ENCODE data around the gene TMEM131. TPM values are rescaled to one million over a fixed set of nuclear protein-coding genes. Genes with fewer than 3 reads are reported as not detected.

Gene TMEM131
- total RNA-seq, 1 experiment from 2014 or later: 21.9 TPM

GRCh38 chr2:98026927-98027522 is 31.3 kb upstream of the TMEM131 start (continued):
- TF ChIP-seq STAT6 (CRISPR knock-in tag; conservative IDR thresholded peaks at IDR 0.05; ENCODE audit: low read depth): no peak
- TF ChIP-seq AR (CRISPR knock-in tag; IDR thresholded peaks at IDR 0.05): no peak
- TF ChIP-seq OVOL2 (CRISPR knock-in tag; IDR thresholded peaks at IDR 0.05; ENCODE audit: borderline replicate concordance): no peak
- no peak for TF ChIP-seq TP53 (CRISPR knock-in tag; IDR thresholded peaks at IDR 0.05)
- TF ChIP-seq KAT7 (CRISPR knock-in tag; IDR thresholded peaks at IDR 0.05; ENCODE audit: borderline replicate concordance): no peak
- TF ChIP-seq CDX4 (CRISPR knock-in tag; IDR thresholded peaks at IDR 0.05; ENCODE audit: borderline replicate concordance): no peak
- no peak for TF ChIP-seq NR3C1 (CRISPR knock-in tag; conservative IDR thresholded peaks at IDR 0.05; ENCODE audit: low read depth)
- no peak for TF ChIP-seq SMAD4 (CRISPR knock-in tag; IDR thresholded peaks at IDR 0.05)
- TF ChIP-seq CREM (CRISPR knock-in tag; IDR thresholded peaks at IDR 0.05): no peak
- TF ChIP-seq GABPB1 (CRISPR knock-in tag; IDR thresholded peaks at IDR 0.05): no peak

- CTCF ChIA-PET: no interaction called here
Measured at GRCh38 chr2:98026292-98026691, 30.5 kb upstream of the TMEM131 start.

GRCh38 chr2:98025481-98026037 is 29.8 kb upstream of the TMEM131 start:
- H3K4me3 Mint-ChIP-seq: no peak overlapping the region
- H3K27me3 Mint-ChIP-seq (ENCODE audit: low read depth): no peaks in the 10 kb centered on the region; the same call in 1 of the 2 replicates
- ATAC-seq (no peak), DNase-seq (ENCODE audit: low spot score) (no peak)
- ChIA-PET CTCF (no interaction called here), POLR2A (no interaction called here)
- H3K9me3 Mint-ChIP-seq: peaks cover 23% of the 10 kb centered on the region
- no peak overlapping the region for H3K27ac Mint-ChIP-seq
- no peaks in the 10 kb centered on the region; the same call in 1 of the 2 replicates for H3K36me3 Mint-ChIP-seq
- peaks cover 4% of the 10 kb centered on the region; the same call in 1 of the 2 replicates for H3K4me1 Mint-ChIP-seq
- no peak for TF ChIP-seq ZMAT4 (CRISPR knock-in tag; IDR thresholded peaks at IDR 0.05)
- no peak for TF ChIP-seq CBFB (CRISPR knock-in tag; IDR thresholded peaks at IDR 0.05; ENCODE audit: low read depth)
- no peak for TF ChIP-seq IRF2 (CRISPR knock-in tag; IDR thresholded peaks at IDR 0.05; ENCODE audit: borderline replicate concordance, low read depth)
- no peak for TF ChIP-seq MLX (CRISPR knock-in tag; IDR thresholded peaks at IDR 0.05)
- TF ChIP-seq ZNF138 (CRISPR knock-in tag; conservative IDR thresholded peaks at IDR 0.05): no peak
- TF ChIP-seq GRHL2 (CRISPR knock-in tag; IDR thresholded peaks at IDR 0.05; ENCODE audit: insufficient replicate concordance, severe bottlenecking): no peak
- TF ChIP-seq JUN (CRISPR knock-in tag; IDR thresholded peaks at IDR 0.05): no peak
- TF ChIP-seq USF2 (CRISPR knock-in tag; IDR thresholded peaks at IDR 0.05): no peak
- no peak for TF ChIP-seq E2F5 (CRISPR knock-in tag; IDR thresholded peaks at IDR 0.05)
- no peak for TF ChIP-seq NFYB (CRISPR knock-in tag; conservative IDR thresholded peaks at IDR 0.05; ENCODE audit: low read depth)

More at GRCh38 chr2:98026292-98026691, 30.5 kb upstream of the TMEM131 start:
- H3K9me3 Mint-ChIP-seq: peaks cover 23% of the 10 kb centered on the region
- ATAC-seq (no peak), DNase-seq (ENCODE audit: low spot score) (no peak)
- H3K4me1 Mint-ChIP-seq: peaks cover 4% of the 10 kb centered on the region; the same call in 1 of the 2 replicates
- H3K27me3 Mint-ChIP-seq (ENCODE audit: low read depth): no peaks in the 10 kb centered on the region; the same call in 1 of the 2 replicates
- POLR2A ChIA-PET: no interaction called here
- TF ChIP-seq TCF7 (CRISPR knock-in tag; IDR thresholded peaks at IDR 0.05; ENCODE audit: low read depth) (no peak), ZBTB21 (CRISPR knock-in tag; IDR thresholded peaks at IDR 0.05; ENCODE audit: borderline replicate concordance) (no peak), NR2C2 (CRISPR knock-in tag; IDR thresholded peaks at IDR 0.05) (no peak), MYBL2 (CRISPR knock-in tag; IDR thresholded peaks at IDR 0.05) (no peak), NFYB (CRISPR knock-in tag; conservative IDR thresholded peaks at IDR 0.05; ENCODE audit: low read depth) (no peak), CBFB (CRISPR knock-in tag; IDR thresholded peaks at IDR 0.05; ENCODE audit: low read depth) (no peak), CREM (CRISPR knock-in tag; IDR thresholded peaks at IDR 0.05) (no peak)
- H3K36me3 Mint-ChIP-seq: no peaks in the 10 kb centered on the region; the same call in 1 of the 2 replicates
- no peak overlapping the region for H3K27ac Mint-ChIP-seq
- H3K4me3 Mint-ChIP-seq: no peak overlapping the region

All from WTC11 (cell line).